Loucy (cell line): ENCODE measurements around the gene RASGEF1B.

Experiments
- EZH2phosphoT487 ChIP-seq: fragments of 200-600 bp; IDR thresholded peaks from 2 replicates; pipeline ENCODE4 v1.6.1; 2018; ENCODE audit warnings: antibody characterized with exemption, mild to moderate bottlenecking, moderate library complexity, borderline replicate concordance
- TF ChIP-seq, protein P1 (sequence below): fragments of 200-600 bp; sonication (generic); conservative IDR thresholded peaks from 2 replicates; pipeline ENCODE4 v1.5.1; 2014; ENCODE audit warnings: mild to moderate bottlenecking, antibody characterized with exemption, low read length

GRCh38 chr4:81507530-81507929 is 35.8 kb upstream of the RASGEF1B start:
- TF ChIP-seq, protein P1, sequence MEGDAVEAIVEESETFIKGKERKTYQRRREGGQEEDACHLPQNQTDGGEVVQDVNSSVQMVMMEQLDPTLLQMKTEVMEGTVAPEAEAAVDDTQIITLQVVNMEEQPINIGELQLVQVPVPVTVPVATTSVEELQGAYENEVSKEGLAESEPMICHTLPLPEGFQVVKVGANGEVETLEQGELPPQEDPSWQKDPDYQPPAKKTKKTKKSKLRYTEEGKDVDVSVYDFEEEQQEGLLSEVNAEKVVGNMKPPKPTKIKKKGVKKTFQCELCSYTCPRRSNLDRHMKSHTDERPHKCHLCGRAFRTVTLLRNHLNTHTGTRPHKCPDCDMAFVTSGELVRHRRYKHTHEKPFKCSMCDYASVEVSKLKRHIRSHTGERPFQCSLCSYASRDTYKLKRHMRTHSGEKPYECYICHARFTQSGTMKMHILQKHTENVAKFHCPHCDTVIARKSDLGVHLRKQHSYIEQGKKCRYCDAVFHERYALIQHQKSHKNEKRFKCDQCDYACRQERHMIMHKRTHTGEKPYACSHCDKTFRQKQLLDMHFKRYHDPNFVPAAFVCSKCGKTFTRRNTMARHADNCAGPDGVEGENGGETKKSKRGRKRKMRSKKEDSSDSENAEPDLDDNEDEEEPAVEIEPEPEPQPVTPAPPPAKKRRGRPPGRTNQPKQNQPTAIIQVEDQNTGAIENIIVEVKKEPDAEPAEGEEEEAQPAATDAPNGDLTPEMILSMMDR, result no peak
- no peak for TF ChIP-seq EZH2phosphoT487
